HepG2 (cell line): Measurements from ENCODE around the gene ZFPM1. TPM values are rescaled to one million over a fixed set of nuclear protein-coding genes. Genes with fewer than 3 reads are reported as not detected.

Source experiments
- ATAC-seq: fragments of 200-7000 bp; cut with Tn5 transposase; 3 replicates; pipeline ENCODE4 v1.9.1; 2020; ENCODE audit warnings: mild to moderate bottlenecking, moderate library complexity
- BruUV-seq: library from RNA; stranded (reverse); fragments of 400-500 nt; replicated peaks from 2 replicates; lab custom pipeline; 2021; lab: Mats Ljungman, UMichigan
- CTCF ChIA-PET: fragments of 300-600 bp; formaldehyde crosslinking; extraction: SDS; loops from one replicate; lab custom pipeline; 2021; ENCODE audit warnings: low total read pairs, inconsistent platforms, low intra/inter-chr PET ratio; lab: Yijun Ruan, JAX
- POLR2A ChIA-PET: fragments of 350-600 bp; sonication (Branson Sonifier 250); formaldehyde crosslinking; loops from one replicate; lab custom pipeline; 2020; ENCODE audit warnings: antibody characterized with exemption, inconsistent platforms; lab: Yijun Ruan, JAX
- DNase-seq: peaks from one replicate; pipeline ENCODE4 v3.0.0-alpha.2; 2015; ENCODE audit warnings: low spot score
- FAIRE-seq: peaks from 3 replicates; lab custom pipeline; 2011; peaks lifted over from hg19 to GRCh38; lab: Jason Lieb, UNC
- H2AFZ ChIP-seq: one replicate; pipeline ENCODE4 v1.6.1; 2011; ENCODE audit warnings: low read length, inconsistent platforms
- H3K27ac ChIP-seq: fragments of 300-600 bp; 3 replicates; pipeline ENCODE4 v1.8.0; 2011; ENCODE audit warnings: mixed run types, mild to moderate bottlenecking, mixed read lengths, low read length, inconsistent platforms; ENCODE audit not compliant: insufficient read depth; ENCODE audit errors: extremely low read length
- H3K27me3 ChIP-seq, 2 experiments: fragments of 200-600 bp in 1 of 2; 2 replicates in 1 of 2; 3 replicates in 1 of 2; pipeline versions ENCODE4 v1.6.0 to v1.8.0; 2011; ENCODE audit warnings: low read length in 2 of 2, mild to moderate bottlenecking in 2 of 2, moderate library complexity in 2 of 2, inconsistent platforms in 1 of 2; ENCODE audit not compliant: insufficient read depth in 2 of 2, control insufficient read depth in 1 of 2
- H3K36me3 ChIP-seq, 2 experiments: fragments of 200-600 bp in 1 of 2; replicated peaks in 1 of 2; 2 replicates in 1 of 2; 3 replicates in 1 of 2; pipeline versions ENCODE4 v1.5.1 to v1.8.0; 2011; ENCODE audit warnings: low read length in 2 of 2, inconsistent platforms in 1 of 2; ENCODE audit not compliant: insufficient read depth in 2 of 2, control insufficient read depth in 1 of 2
- H3K4me1 ChIP-seq: 2 replicates; pipeline ENCODE4 v1.5.1; 2012; ENCODE audit warnings: low read length, inconsistent platforms; ENCODE audit not compliant: insufficient read depth
- H3K4me2 ChIP-seq: 2 replicates; pipeline ENCODE4 v1.6.0; 2011; ENCODE audit warnings: low read depth, low read length, inconsistent platforms
- H3K4me3 ChIP-seq, 3 experiments: fragments of 200-600 bp in 1 of 3; sonication (generic), shearing (Covaris generic) in 1 of 3; replicated peaks in 1 of 3; 2 replicates each; pipeline ENCODE4 v1.5.1; 2011 to 2016; ENCODE audit warnings: low read length in 3 of 3, inconsistent platforms in 2 of 3, low read depth in 2 of 3, mild to moderate bottlenecking in 2 of 3, control low read depth in 1 of 3, mixed read lengths in 1 of 3; ENCODE audit not compliant: insufficient read depth in 1 of 3
- H3K79me2 ChIP-seq: one replicate; pipeline ENCODE4 v1.6.1; 2011; ENCODE audit warnings: low read length, inconsistent platforms; ENCODE audit not compliant: insufficient read depth
- H3K9ac ChIP-seq: 2 replicates; pipeline ENCODE4 v1.6.0; 2011; ENCODE audit warnings: mild to moderate bottlenecking, low read depth, low read length, inconsistent platforms; ENCODE audit not compliant: insufficient read depth
- H3K9me3 ChIP-seq: 2 replicates; pipeline ENCODE4 v1.5.1; 2012; ENCODE audit warnings: mild to moderate bottlenecking, low read length
- H4K20me1 ChIP-seq: 2 replicates; pipeline ENCODE4 v1.6.0; 2011; ENCODE audit warnings: inconsistent platforms, mild to moderate bottlenecking, low read length, moderate library complexity; ENCODE audit not compliant: insufficient read depth
- CBX2 ChIP-seq, 2 experiments: fragments of 200-600 bp in 1 of 2; sonication (generic); formaldehyde crosslinking in 1 of 2; IDR thresholded peaks; 2 replicates each; pipeline versions ENCODE4 v1.7.0 to v1.8.1; 2018 to 2022; ENCODE audit warnings: low read depth in 2 of 2, low read length in 1 of 2, mild to moderate bottlenecking in 1 of 2, missing genetic modification reagents in 1 of 2
- EZH2 ChIP-seq: conservative IDR thresholded peaks from 2 replicates; pipeline ENCODE4 v1.6.1; 2012; ENCODE audit warnings: mild to moderate bottlenecking, low read depth, low read length, moderate library complexity
- FOXJ3 ChIP-seq: sonication (generic); formaldehyde crosslinking; IDR thresholded peaks from 2 replicates; pipeline ENCODE4 v1.4.0; 2020; ENCODE audit warnings: missing genetic modification reagents, mild to moderate bottlenecking, borderline replicate concordance
- FOXK2 ChIP-seq: fragments of 450-650 bp; IDR thresholded peaks from 2 replicates; pipeline ENCODE4 v1.6.1; 2016
- GABPB1 ChIP-seq: IDR thresholded peaks from 2 replicates; pipeline ENCODE4 v1.6.1; 2016; ENCODE audit warnings: mild to moderate bottlenecking, missing genetic modification reagents, moderate library complexity, missing compliant biosample characterization
- HNRNPLL ChIP-seq: fragments of 200-400 bp; formaldehyde crosslinking; IDR thresholded peaks from 2 replicates; pipeline ENCODE4 v1.6.1; 2017; ENCODE audit warnings: mild to moderate bottlenecking, low read depth, low read length; ENCODE audit not compliant: poor library complexity, severe bottlenecking
- MXD4 ChIP-seq: IDR thresholded peaks from 2 replicates; pipeline ENCODE4 v1.6.1; 2016; ENCODE audit warnings: mild to moderate bottlenecking, missing biosample characterization, missing genetic modification reagents
- MYC ChIP-seq: sonication (generic); formaldehyde crosslinking; IDR thresholded peaks from 2 replicates; pipeline ENCODE4 v1.9.0; 2021; ENCODE audit warnings: missing genetic modification reagents, borderline replicate concordance
- ZBTB8A ChIP-seq: sonication (generic); formaldehyde crosslinking; IDR thresholded peaks from 2 replicates; pipeline ENCODE4 v1.4.0; 2020; ENCODE audit warnings: mild to moderate bottlenecking, low read depth, missing genetic modification reagents, borderline replicate concordance
- ZNF564 ChIP-seq: sonication (generic); formaldehyde crosslinking; IDR thresholded peaks from 2 replicates; pipeline ENCODE4 v1.8.1; 2023; ENCODE audit warnings: mild to moderate bottlenecking, missing genetic modification reagents
- ZNF629 ChIP-seq: sonication (generic); formaldehyde crosslinking; conservative IDR thresholded peaks from 2 replicates; pipeline ENCODE4 v1.5.0; 2020; ENCODE audit warnings: missing genetic modification reagents
- ZNF777 ChIP-seq: sonication (generic); formaldehyde crosslinking; IDR thresholded peaks from 2 replicates; pipeline ENCODE4 v1.4.0; 2020; ENCODE audit warnings: missing genetic modification reagents
- ZSCAN21 ChIP-seq: sonication (generic); formaldehyde crosslinking; IDR thresholded peaks from 2 replicates; pipeline ENCODE4 v1.8.0; 2022; ENCODE audit warnings: mild to moderate bottlenecking, missing genetic modification reagents, moderate library complexity, borderline replicate concordance
- WGBS: methylation state at CpG from one replicate; pipeline ENCODE4 v1.1.6; 2017; ENCODE audit warnings: low lambda C conversion rate; 5-methylcytosine and 5-hydroxymethylcytosine counted together
- in situ Hi-C: cut with HindIII; loops from 2 replicates; pipeline ENCODE4 v1.10.0; 2017; ENCODE audit warnings: low pct_unique_long_range_greater_than_20kb; ENCODE audit not compliant: extremely low pct_ligation_motif_present
- intact Hi-C: fragments of 100-400 bp; cut with micrococcal nuclease; formaldehyde crosslinking; loops from one replicate; pipeline ENCODE4 v1.10.0; 2022; ENCODE audit not compliant: unreplicated experiment
- polyA plus RNA-seq, 8 experiments: library from polyadenylated mRNA; depleted of rRNA in 3 of 8; stranded (reverse) in 7 of 8; unstranded in 1 of 8; fragments of >200 nt; fragmentation: Illumina TruSeq in 4 of 8; extraction: Trizol in 4 of 8; gene quantifications; 2 replicates each; pipeline versions ENCODE4 v1.2.1 to v1.2.3, GENCODE V29; 2011 to 2016; ENCODE audit warnings: low read depth in 4 of 8, missing spikeins in 1 of 8, mixed read lengths in 1 of 8; ENCODE audit not compliant: insufficient read depth in 1 of 8
- total RNA-seq, 5 experiments: library from RNA; depleted of rRNA; stranded (reverse); fragments of >200 nt; fragmentation: Illumina TruSeq; extraction: Trizol; gene quantifications; 2 replicates each; pipeline ENCODE4 v1.2.3, GENCODE V29; 2016; ENCODE audit warnings: low read depth in 1 of 5
- TF ChIP-seq, protein P1 (sequence below): sonication (generic); formaldehyde crosslinking; IDR thresholded peaks from 2 replicates; pipeline ENCODE4 v1.8.0; 2022; ENCODE audit warnings: missing genetic modification reagents, mild to moderate bottlenecking, moderate library complexity, borderline replicate concordance

The ZFPM1 gene
- total and polyA plus RNA-seq, 2 of the 13 experiments (the other 11 are each of a cell fraction or from before 2014, with no cell fraction given) = 1.3 to 3.8 TPM

DNA sequence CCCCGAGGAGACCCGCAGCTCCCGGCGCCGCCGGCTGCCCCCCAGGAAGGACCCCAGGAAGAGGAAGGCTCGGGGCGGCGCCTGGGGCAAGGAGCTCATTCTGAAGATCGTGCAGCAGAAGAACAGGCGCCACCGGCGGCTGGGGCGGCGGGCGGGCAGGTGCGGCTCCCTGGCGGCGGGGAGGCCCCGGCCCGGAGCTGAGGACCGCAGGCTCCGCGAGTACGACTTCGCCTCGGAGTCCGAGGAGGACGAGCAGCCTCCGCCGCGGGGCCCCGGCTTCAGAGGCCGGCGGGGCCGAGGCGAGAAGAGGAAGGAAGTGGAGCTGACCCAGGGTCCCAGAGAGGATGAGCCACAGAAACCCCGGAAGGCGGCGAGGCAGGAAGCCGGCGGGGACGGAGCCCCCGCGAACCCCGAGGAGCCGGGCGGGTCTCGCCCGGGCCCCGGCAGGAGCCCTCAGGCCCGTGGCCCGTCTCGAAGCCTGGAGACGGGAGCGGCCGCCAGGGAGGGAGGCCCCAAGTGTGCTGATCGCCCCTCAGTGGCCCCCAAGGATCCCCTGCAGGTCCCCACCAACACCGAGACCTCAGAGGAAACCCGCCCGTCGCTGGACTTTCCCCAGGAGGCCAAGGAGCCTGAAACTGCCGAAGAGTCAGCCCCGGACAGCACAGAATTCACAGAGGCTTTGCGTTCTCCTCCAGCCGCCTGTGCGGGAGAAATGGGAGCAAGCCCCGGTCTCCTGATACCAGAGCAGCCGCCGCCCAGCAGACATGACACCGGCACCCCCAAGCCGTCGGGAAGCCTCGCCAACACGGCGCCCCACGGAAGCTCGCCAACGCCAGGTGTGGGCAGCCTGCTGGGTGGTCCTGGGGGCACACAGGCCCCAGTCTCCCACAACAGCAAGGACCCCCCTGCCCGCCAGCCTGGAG lies 22.3 kb upstream of the ZFPM1 start:
- H3K4me3 ChIP-seq = peak overlapping the region in 1 of 3 experiments; percentile 47; a peak in 1 of 6 replicates
- BruUV-seq = no TSS peak
- H3K4me1 ChIP-seq = no peaks in the 10 kb centered on the region
- H2AFZ ChIP-seq = no peak overlapping the region
- H3K27me3 ChIP-seq = peaks cover 66 to 99% of the 10 kb centered on the region in 2 experiments
- H3K36me3 ChIP-seq = no peaks in the 10 kb centered on the region
- in situ Hi-C loops (loop anchor here (10.0 kb wide), 1 partner anchor 236 kb away; no protein-coding TSS in a partner anchor), intact Hi-C loops (no loop called here)
- no peak for DNase-seq
- H4K20me1 ChIP-seq = peaks cover 7% of the 10 kb centered on the region; the same call in 1 of the 2 replicates
- CTCF ChIA-PET = no interaction called here
- ATAC-seq = no peak; the same call in 2 of the 3 replicates
- WGBS = 9% methylated on average over 42 of the region's 80 CpGs
- H3K4me2 ChIP-seq = no peak overlapping the region; the same call in 1 of the 2 replicates
- H3K27ac ChIP-seq = no peak overlapping the region
- no peaks in the 10 kb centered on the region for H3K79me2 ChIP-seq
- POLR2A ChIA-PET = no interaction called here
- FAIRE-seq = no peak
- no peaks in the 10 kb centered on the region for H3K9me3 ChIP-seq
- H3K9ac ChIP-seq = no peak overlapping the region
- TF ChIP-seq FOXK2 (no peak), HNRNPLL (peak; percentile 10), FOXJ3 (no peak), GABPB1 (CRISPR knock-in tag) (peak; percentile 21; the same call in 1 of the 2 replicates), EZH2 (peak; percentile 95), ZNF629 (no peak), ZBTB8A (CRISPR knock-in tag) (no peak), MXD4 (CRISPR knock-in tag) (no peak), ZNF564 (no peak), ZNF777 (CRISPR knock-in tag) (no peak), ZSCAN21 (CRISPR knock-in tag) (no peak), MYC (CRISPR knock-in tag) (no peak), CBX2 (IDR thresholded peaks at IDR 0.05; ENCODE audit: low read depth, low read length) (no peak), CBX2 (CRISPR knock-in tag; IDR thresholded peaks at IDR 0.05; ENCODE audit: low read depth) (no peak)
- TF ChIP-seq, protein P1, sequence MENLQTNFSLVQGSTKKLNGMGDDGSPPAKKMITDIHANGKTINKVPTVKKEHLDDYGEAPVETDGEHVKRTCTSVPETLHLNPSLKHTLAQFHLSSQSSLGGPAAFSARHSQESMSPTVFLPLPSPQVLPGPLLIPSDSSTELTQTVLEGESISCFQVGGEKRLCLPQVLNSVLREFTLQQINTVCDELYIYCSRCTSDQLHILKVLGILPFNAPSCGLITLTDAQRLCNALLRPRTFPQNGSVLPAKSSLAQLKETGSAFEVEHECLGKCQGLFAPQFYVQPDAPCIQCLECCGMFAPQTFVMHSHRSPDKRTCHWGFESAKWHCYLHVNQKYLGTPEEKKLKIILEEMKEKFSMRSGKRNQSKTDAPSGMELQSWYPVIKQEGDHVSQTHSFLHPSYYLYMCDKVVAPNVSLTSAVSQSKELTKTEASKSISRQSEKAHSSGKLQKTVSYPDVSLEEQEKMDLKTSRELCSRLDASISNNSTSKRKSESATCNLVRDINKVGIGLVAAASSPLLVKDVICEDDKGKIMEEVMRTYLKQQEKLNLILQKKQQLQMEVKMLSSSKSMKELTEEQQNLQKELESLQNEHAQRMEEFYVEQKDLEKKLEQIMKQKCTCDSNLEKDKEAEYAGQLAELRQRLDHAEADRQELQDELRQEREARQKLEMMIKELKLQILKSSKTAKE (CRISPR knock-in tag) = no peak
